GM12892 (cell line): Measurements from ENCODE around the gene MRPL1. TPM values are rescaled to one million over a fixed set of nuclear protein-coding genes. Genes with fewer than 3 reads are reported as not detected.

Experiments used
- DNase-seq: peaks from one replicate; pipeline ENCODE4 v3.0.0; 2011; ENCODE audit not compliant: insufficient read length
- FAIRE-seq: peaks from 2 replicates; lab custom pipeline; 2011; peaks lifted over from hg19 to GRCh38; lab: Jason Lieb, UNC
- POLR2A ChIP-seq: IDR thresholded peaks from 2 replicates; pipeline ENCODE4 v1.6.1; 2011; ENCODE audit warnings: low read depth, low read length, control low read depth
- POLR2AphosphoS5 ChIP-seq: IDR thresholded peaks from 2 replicates; pipeline ENCODE4 v1.6.1; 2011; ENCODE audit warnings: low read depth, low read length, control low read depth
- TAF1 ChIP-seq: IDR thresholded peaks from 2 replicates; pipeline ENCODE4 v1.6.1; 2011; ENCODE audit warnings: low read depth, mild to moderate bottlenecking, control low read depth, low read length, borderline replicate concordance
- polyA plus RNA-seq: library from polyadenylated mRNA; unstranded; fragments of >200 nt; gene quantifications from one replicate; pipeline ENCODE4 v1.2.1, GENCODE V29; 2012; ENCODE audit warnings: missing spikeins, inconsistent platforms; ENCODE audit not compliant: missing spikeins

Gene MRPL1
- polyA plus RNA-seq, result 29.5 TPM

DNA sequence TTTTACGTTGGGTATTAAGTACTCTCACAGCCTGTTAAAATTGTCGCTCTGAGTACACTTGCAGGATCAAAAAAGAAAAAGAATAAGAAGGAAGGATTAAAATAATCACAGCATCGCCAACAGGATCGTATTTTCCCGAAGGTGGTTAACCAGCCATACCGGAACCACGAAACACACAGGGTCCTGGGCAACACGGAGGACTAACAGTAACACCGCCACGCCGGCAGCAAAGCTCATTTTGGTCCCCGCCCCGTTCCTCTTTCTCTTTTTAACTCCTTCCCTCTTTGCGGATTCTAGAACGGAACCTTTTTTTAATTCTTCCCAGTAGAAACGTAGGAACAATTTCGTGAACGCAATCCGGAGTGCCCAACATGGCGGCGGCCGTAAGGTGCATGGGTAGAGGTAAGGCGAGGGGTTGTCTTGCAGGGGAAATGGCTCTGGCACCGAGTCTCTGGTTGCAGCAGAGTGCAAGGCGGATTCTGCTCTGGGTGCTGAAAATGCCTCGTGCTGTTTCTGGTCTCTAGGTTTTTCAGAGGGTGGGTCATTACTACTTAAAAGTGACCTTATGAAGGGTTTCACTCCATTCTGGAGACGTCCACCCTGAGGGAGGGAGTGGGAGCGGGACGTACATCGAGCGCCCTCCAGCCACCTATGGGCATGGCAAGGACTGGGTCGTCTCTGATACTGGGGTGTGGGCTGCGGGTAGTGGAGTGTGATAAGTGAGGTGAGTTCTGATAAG lies at the start of gene MRPL1:
TSS of gene MRPL1 (plus strand) at position 353 of the 739 bp plus-strand sequence. CDS start at position 372, 19 bp downstream.
- peak; percentile 84 for FAIRE-seq
- TF ChIP-seq POLR2AphosphoS5 (peak; percentile 92), TAF1 (peak; percentile 99), POLR2A (peak; percentile 94)
- peak; percentile 38 for DNase-seq

DNA sequence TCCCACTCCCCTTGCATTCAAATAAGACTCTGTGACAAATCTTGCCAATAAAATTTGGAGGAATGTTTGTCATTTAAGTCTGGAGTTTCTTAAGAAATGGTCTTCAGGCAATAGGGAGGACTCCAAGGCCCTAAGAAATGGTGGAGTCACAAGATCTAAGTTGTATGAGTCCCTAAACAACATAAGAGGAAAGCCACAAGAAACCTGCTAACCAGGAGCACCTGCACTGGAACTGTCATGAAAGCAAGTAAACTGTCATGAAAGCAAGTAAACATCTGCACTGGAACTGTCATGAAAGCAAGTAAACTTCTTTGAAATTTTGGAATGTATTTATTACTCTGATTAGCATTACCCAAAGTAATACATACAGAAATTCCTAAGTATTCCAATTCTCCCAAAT lies 47.0 kb upstream of the MRPL1 start:
- FAIRE-seq, result no peak

DNA sequence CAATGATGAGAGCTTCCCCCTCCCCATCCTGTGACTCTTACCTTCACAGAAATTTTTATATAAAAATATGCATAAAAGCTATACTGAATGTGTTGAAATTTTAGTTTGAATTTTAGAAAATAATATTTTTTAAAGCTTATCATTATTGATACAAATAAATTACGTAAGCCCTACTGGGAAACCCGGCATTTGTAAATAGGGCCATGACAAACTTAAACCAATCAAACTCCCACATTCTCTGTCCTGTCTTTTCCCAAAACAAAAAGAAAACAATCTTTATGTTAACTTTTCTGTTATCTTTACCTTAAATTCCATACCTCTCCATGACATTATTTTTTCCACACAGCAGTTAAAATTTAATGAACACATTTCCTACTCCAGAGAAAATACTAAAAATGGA lies 46.1 kb upstream of the MRPL1 start:
- no peak for TF ChIP-seq POLR2AphosphoS5
- TF ChIP-seq POLR2A, result no peak
- no peak for TF ChIP-seq TAF1
- no peak for DNase-seq
- FAIRE-seq, result no peak

More for the DNA sequence above, 47.0 kb upstream of the MRPL1 start:
- DNase-seq, result no peak
- TF ChIP-seq POLR2A, result no peak
- no peak for TF ChIP-seq POLR2AphosphoS5
- no peak for TF ChIP-seq TAF1

DNA sequence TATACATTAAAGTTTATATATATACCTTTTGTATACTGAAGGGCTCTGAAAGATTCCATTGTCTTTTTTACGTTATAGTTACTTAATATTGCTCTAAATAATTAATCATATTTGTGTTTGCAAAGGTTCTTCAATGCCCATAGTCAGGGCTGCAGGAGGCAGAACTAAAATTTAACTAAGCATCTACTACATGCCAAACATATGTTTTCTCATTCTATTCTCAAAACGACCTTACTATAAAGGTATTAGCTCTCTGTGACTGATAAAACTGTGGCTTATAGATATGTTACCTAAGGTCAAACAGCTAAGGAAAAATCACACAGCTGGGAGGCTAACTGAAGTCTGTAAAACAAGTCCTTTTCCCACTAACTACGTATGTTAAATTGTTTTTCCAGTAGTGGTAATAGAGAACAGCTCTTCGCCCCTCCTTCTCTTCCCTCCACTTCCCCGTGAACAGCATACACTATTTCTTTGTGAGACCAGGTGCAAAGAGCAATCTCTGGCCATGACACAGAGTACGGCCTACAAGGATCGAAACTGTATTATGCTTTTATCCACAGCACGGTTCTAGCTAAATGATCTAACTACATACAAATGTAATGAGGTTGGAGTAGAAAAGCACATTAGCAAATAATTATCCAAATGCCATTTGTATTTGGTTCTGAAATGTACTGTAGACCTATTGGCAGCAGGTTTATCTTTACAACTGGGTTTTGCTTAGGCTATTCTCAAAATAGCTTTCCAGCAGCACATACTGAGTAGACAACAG lies 45.1 kb upstream of the MRPL1 start:
- DNase-seq, result no peak
- TF ChIP-seq POLR2A (no peak), TAF1 (no peak), POLR2AphosphoS5 (no peak)
- peak; percentile 57 for FAIRE-seq

DNA sequence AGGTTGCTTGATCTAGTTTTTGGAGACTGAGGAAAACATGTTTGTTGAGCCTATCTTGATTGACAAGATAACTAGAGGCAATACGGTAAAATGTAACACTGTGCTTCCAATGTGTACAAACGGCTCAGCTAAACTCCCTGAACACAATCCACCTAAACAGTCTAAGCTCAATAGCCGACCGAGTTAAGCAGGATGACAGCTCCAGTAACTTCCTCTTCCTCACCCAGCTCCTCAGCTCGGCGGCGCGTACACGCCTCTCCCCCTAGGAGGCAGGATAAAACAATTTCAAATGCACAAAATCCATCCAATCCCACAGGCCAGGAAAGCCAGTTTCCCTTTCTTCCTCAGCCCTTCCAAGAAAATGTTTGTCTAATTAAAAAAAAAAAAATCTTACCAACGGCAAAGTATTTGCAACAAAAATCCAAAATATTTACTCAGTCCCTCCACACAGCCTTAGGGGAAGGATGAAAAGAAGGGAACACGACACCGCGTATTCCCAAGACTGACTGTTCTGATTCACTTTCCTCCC lies 44.5 kb upstream of the MRPL1 start:
- FAIRE-seq (peak; percentile 91), DNase-seq (peak; percentile 11)
- no peak for TF ChIP-seq POLR2AphosphoS5
- TF ChIP-seq TAF1, result no peak
- no peak for TF ChIP-seq POLR2A

DNA sequence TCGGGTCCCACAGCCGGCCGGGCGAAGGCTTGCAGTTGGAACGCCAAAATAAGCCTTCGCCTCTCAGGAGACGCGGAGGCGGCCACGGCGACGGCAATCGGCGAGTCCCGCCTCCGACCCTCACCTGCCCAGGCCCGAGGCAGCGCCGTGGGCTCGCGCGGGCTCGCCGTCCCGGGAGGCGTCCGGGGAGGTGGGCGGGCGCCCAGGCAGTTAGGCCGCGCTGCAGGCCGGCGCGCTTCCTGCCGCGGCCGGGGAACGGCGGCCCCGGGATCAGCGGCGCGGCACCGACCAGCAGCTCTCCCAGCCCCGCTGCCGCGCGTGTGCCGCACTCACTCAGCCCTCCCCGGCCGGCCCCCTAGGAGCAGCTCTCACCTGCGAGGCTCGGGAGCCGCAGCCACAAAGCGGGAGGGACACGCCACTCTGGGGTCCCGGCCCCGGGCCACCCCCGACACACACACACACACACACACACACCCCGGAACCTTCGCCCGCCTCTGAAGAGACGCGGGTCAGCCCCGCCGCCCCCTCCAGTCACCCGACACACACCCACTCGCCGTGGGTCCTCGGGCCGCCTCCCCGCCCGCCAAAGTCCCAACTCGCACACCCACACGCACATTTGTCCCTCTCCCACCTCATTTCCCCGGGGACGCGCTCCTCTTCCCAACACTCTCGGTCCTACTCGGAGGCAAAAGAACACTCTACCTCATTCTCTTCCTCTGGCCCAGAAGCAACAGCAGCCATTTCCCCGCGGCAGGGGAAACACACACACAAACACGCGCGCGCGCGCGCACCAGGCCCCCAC lies 43.8 kb upstream of the MRPL1 start, which contains the start of gene CNOT6L:
TSS of gene CNOT6L (minus strand) at position 767 of the 802 bp plus-strand sequence. CDS start at position 707, 60 bp downstream.
- DNase-seq (peak; percentile 27), FAIRE-seq (no peak)
- no peak for TF ChIP-seq POLR2AphosphoS5
- TF ChIP-seq POLR2A, result 0 out of 2 replicates have a peak, but pooled peaks have one; percentile 42
- TF ChIP-seq TAF1, result peak; percentile 56; the same call in 1 of the 2 replicates

DNA sequence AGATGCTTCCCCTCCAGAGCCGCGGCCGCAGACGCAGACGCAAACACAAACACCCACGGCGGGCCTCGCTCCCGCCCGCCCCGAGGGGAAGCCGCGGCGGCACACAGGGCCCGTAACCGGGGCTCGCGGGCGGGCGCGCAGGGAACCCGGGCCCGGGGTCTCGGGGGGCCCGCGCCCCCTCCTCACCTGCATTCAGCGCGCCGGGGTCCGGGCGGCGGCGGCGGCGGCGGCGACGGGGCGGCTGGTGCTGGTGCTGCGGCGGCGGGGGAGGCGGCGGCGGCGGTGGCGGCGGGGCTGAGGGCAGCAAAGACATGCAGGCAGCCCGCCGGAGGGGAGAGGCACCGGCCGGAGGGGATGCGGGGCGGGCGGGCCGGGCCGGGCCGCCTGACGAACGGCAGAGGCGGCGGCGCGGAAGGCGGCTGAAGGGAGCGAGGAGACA lies 43.2 kb upstream of the MRPL1 start:
- peak; percentile 28 for DNase-seq
- no peak for FAIRE-seq
- TF ChIP-seq TAF1, result no peak
- TF ChIP-seq POLR2A, result no peak
- no peak for TF ChIP-seq POLR2AphosphoS5

DNA sequence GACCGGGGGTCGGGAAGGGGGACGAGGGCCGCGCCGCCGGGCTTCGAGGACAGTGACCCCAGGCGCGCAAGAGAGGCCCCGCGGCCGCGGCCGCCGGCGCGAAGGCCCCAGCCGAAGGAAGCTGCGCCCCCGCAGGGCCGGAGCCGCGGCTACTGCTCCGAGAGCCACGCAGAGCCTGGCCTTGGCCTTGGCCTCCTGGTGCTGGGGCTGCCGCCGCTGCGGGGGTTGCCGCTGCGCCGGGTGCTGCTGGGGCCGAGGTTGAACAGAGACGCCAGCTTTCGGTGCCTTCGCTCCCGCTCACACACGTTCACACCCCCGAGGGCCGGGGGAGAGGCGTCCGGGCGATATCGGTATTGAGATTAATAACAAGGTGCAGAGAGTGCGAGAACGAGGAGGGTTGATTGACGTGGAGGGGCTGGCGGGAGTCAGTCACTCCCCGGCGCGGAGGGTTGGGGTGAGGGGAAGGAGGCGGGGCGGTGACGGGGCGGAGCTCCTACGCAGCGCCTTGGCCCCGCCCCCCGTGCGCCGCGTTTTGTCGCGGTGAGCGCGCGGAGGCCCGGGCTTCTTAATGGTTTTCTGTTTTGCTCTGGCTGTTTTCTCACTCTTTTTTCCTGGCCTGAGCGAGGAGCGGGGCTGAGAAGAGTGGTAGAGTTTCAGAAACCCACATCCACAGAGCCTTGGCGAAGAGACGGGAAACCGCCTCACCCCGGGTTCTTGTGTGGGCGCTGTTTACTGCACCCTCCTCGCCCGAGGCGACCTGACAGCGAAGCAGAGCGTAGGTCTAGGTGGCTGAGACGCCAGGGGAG lies 42.6 kb upstream of the MRPL1 start:
- DNase-seq, result peak; percentile 67
- TF ChIP-seq TAF1, result no peak
- TF ChIP-seq POLR2AphosphoS5, result peak; percentile 49; the same call in 1 of the 2 replicates
- peak; percentile 65; the same call in 1 of the 2 replicates for TF ChIP-seq POLR2A
- peak; percentile 92 for FAIRE-seq

DNA sequence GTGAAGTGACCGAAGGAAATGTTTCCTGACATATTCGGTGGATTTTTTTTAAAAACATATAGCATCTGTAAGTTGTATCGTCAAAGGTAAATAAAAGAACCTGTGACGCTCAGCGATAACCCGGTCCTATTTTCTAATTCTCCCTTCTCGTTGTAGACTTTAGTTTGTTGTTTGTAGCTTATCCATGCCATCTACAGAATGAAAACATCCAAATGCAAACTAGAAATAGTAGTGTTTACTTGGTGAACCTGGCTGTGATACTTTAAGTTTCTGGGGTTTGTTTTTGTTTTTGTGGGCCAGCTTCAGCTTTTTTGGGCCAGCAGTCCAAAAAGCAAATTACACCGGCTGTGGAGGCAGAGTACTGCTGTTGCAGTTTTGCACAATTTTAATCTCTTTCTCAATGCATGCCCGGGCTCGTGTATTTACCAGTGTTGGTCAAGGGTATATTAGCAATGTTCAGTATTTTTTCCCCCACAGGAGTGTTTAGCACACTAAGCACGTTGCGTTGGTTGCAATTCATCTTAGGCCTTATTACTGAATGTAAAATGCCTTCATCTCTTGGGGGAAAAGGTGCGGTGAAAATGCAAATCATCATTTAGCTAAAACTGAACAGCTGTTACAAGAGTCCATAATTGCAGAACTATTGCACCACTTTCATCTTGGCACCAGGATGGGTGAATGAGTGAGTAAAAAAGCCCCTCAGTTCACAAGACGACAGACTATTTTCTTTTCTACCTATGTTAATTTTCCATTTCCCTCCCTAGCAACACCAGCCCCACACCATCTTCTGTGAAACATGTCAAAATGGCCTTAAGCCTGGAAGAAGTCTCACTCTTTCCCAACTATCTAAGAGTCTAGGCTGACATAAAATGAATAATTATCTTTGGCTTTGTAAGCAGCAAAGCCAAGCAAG lies 41.7 kb upstream of the MRPL1 start:
- FAIRE-seq (peak; percentile 86), DNase-seq (no peak)
- no peak for TF ChIP-seq POLR2A
- TF ChIP-seq POLR2AphosphoS5, result no peak
- no peak for TF ChIP-seq TAF1
